ENCODE results near the gene SNRPA1. TPM values are rescaled to one million over a fixed set of nuclear protein-coding genes. Genes with fewer than 3 reads are reported as not detected.

Gene SNRPA1
- total and polyA plus RNA-seq, 2 donors (not counting 3 experiments of a cell fraction or from before 2014, with no cell fraction given): 68.5 to 82.7 TPM

DNA sequence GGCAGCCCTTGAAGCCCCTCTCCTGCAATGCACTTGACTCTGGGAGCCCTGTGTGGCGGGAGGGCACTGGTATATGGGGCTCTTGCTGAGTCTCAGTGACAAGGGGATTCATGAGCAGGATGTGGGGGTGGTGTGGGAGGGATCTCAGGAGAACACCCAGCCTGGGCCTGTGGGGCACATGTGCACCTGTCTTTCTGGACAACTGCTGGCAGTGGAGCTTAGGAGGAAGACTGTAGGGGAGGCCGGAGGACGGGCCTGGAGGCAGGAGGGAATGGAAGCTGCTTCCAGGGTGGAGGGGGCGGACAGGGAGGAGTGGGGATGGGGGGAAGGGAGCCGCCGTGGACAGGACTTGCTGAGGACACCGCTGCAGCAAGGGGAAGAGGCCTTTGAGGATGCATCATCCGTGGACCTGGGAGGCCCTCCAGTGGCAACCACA lies 10.8 kb upstream of the SNRPA1 start:
- H4K20me1 ChIP-seq (replicated peaks; ENCODE audit: control insufficient read depth, extremely low read depth, insufficient read depth, low read length): no peaks in the 10 kb centered on the region
- H2AFZ ChIP-seq (ENCODE audit: low read depth, low read length): no peak overlapping the region
- no peaks in the 10 kb centered on the region for H3K4me1 ChIP-seq (ENCODE audit: control insufficient read depth, extremely low read depth, insufficient read depth, low read length)
- H3K4me2 ChIP-seq (ENCODE audit: insufficient read depth, low read length): no peak overlapping the region
- DNase-seq (ENCODE audit: low read depth, low spot score) (no peak), FAIRE-seq (no peak)
- H3K9me3 ChIP-seq (replicated peaks; ENCODE audit: control insufficient read depth, insufficient read depth, low read length): no peaks in the 10 kb centered on the region
- H3K79me2 ChIP-seq (ENCODE audit: control insufficient read depth, insufficient read depth, low read length): no peaks in the 10 kb centered on the region
- no peaks in the 10 kb centered on the region for H3K27me3 ChIP-seq (ENCODE audit: control insufficient read depth in 2 of 2, insufficient read depth in 2 of 2, low read length in 2 of 2)
- intact Hi-C loops (cut with micrococcal nuclease): no loop called here
- TF ChIP-seq, protein P1, sequence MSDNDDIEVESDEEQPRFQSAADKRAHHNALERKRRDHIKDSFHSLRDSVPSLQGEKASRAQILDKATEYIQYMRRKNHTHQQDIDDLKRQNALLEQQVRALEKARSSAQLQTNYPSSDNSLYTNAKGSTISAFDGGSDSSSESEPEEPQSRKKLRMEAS (IDR thresholded peaks at IDR 0.05; ENCODE audit: insufficient read depth, insufficient read length): no peak
- TF ChIP-seq POLR2AphosphoS5 (IDR thresholded peaks at IDR 0.05; ENCODE audit: insufficient read depth, low read depth, low read length): no peak
- no peak for TF ChIP-seq FOS (IDR thresholded peaks at IDR 0.05; ENCODE audit: borderline replicate concordance, insufficient read depth, low read length)
- TF ChIP-seq MYC (IDR thresholded peaks at IDR 0.05; ENCODE audit: low read depth, low read length): no peak
- TF ChIP-seq, protein P2, sequence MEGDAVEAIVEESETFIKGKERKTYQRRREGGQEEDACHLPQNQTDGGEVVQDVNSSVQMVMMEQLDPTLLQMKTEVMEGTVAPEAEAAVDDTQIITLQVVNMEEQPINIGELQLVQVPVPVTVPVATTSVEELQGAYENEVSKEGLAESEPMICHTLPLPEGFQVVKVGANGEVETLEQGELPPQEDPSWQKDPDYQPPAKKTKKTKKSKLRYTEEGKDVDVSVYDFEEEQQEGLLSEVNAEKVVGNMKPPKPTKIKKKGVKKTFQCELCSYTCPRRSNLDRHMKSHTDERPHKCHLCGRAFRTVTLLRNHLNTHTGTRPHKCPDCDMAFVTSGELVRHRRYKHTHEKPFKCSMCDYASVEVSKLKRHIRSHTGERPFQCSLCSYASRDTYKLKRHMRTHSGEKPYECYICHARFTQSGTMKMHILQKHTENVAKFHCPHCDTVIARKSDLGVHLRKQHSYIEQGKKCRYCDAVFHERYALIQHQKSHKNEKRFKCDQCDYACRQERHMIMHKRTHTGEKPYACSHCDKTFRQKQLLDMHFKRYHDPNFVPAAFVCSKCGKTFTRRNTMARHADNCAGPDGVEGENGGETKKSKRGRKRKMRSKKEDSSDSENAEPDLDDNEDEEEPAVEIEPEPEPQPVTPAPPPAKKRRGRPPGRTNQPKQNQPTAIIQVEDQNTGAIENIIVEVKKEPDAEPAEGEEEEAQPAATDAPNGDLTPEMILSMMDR (IDR thresholded peaks at IDR 0.05; ENCODE audit: extremely low read depth in 1 of 2, insufficient read depth in 1 of 2, low read depth in 1 of 2, low read length in 2 of 2): no peak
- TF ChIP-seq POLR2A (IDR thresholded peaks at IDR 0.05; ENCODE audit: low read depth, low read length): no peak
- no peak for TF ChIP-seq JUN (IDR thresholded peaks at IDR 0.05; ENCODE audit: borderline replicate concordance, insufficient read depth, insufficient read length, low read depth)
- TF ChIP-seq GATA2 (IDR thresholded peaks at IDR 0.05; ENCODE audit: insufficient read depth, insufficient read length, low read depth, low read length): no peak
- TF ChIP-seq EZH2 (IDR thresholded peaks at IDR 0.05; ENCODE audit: borderline replicate concordance, low read depth, low read length, severe bottlenecking): no peak
- CTCF ChIA-PET: interaction anchor here (7.2 to 7.5 kb wide), 2 partner anchors 196 to 335 kb away, joined by 82 to 90 read pairs; no protein-coding TSS in a partner anchor
- no peaks in the 10 kb centered on the region for H3K9me1 ChIP-seq (replicated peaks; ENCODE audit: control insufficient read depth, extremely low read depth, insufficient read depth, low read length)
- H3K36me3 ChIP-seq (ENCODE audit: control insufficient read depth in 2 of 2, extremely low read depth in 1 of 2, insufficient read depth in 2 of 2, low read length in 2 of 2): no peaks in the 10 kb centered on the region
- no TSS peak for BruUV-seq (replicated peaks)
- H3K27ac ChIP-seq (ENCODE audit: insufficient read depth, low read depth, low read length): no peak overlapping the region
- POLR2A ChIA-PET: no interaction called here
- no peak overlapping the region for H3K4me3 ChIP-seq (replicated peaks in 1 of 3; ENCODE audit: insufficient read depth in 1 of 3, low read depth in 1 of 3, low read length in 3 of 3)
- dilution Hi-C loops (cut with MboI; ENCODE audit: extremely low pct_ligation_motif_present, low sequenced_read_pairs): no loop called here
- no peak overlapping the region for H3K9ac ChIP-seq (replicated peaks; ENCODE audit: extremely low read depth, insufficient read depth, low read length)

Measured in endothelial cell of umbilical vein (primary cell).